Mesendoderm (in vitro differentiated cells): ENCODE data around the gene PIH1D1.

ENCODE experiments used
- DNase-seq: peaks from one replicate; pipeline ENCODE4 v3.0.0; 2013
- H2AK5ac ChIP-seq: 2 replicates; pipeline ENCODE4 v1.6.1; 2013; ENCODE audit warnings: low read length, inconsistent platforms
- H2BK120ac ChIP-seq: 2 replicates; pipeline ENCODE4 v1.6.1; 2013; ENCODE audit warnings: low read depth, mild to moderate bottlenecking, low read length, moderate library complexity, mixed read lengths
- H2BK15ac ChIP-seq: replicated peaks from 2 replicates; pipeline ENCODE4 v1.6.1; 2013; ENCODE audit warnings: low read depth, mild to moderate bottlenecking, moderate library complexity
- H2BK5ac ChIP-seq: 2 replicates; pipeline ENCODE4 v1.6.1; 2013; ENCODE audit warnings: low read length, inconsistent platforms
- H3K18ac ChIP-seq: 2 replicates; pipeline ENCODE4 v1.6.1; 2013; ENCODE audit warnings: mild to moderate bottlenecking, low read length, mixed read lengths
- H3K23ac ChIP-seq: one replicate; pipeline ENCODE4 v1.6.1; 2013; ENCODE audit warnings: low read length
- H3K27ac ChIP-seq: 2 replicates; pipeline ENCODE4 v1.5.1; 2013; ENCODE audit warnings: low read depth, mild to moderate bottlenecking, inconsistent platforms, low read length, moderate library complexity
- H3K27me3 ChIP-seq: 2 replicates; pipeline ENCODE4 v1.6.1; 2013; ENCODE audit warnings: low read length, control low read depth, mild to moderate bottlenecking, inconsistent platforms; ENCODE audit not compliant: insufficient read depth, poor library complexity
- H3K36me3 ChIP-seq: 2 replicates; pipeline ENCODE4 v1.6.1; 2013; ENCODE audit warnings: low read length, inconsistent platforms; ENCODE audit not compliant: control insufficient read depth, insufficient read depth
- H3K4ac ChIP-seq: one replicate; pipeline ENCODE4 v1.6.1; 2013; ENCODE audit warnings: low read depth, mild to moderate bottlenecking, low read length, moderate library complexity
- H3K4me1 ChIP-seq: 2 replicates; pipeline ENCODE4 v1.6.1; 2013; ENCODE audit warnings: low read depth, low read length, inconsistent platforms; ENCODE audit not compliant: control insufficient read depth
- H3K4me2 ChIP-seq: 2 replicates; pipeline ENCODE4 v1.6.1; 2013; ENCODE audit warnings: low read length
- H3K4me3 ChIP-seq: 2 replicates; pipeline ENCODE4 v1.5.1; 2013; ENCODE audit warnings: mild to moderate bottlenecking, low read length
- H3K56ac ChIP-seq: one replicate; pipeline ENCODE4 v1.6.1; 2013; ENCODE audit warnings: low read length
- H3K79me1 ChIP-seq: 2 replicates; pipeline ENCODE4 v1.6.1; 2013; ENCODE audit warnings: low read length, inconsistent platforms
- H3K79me2 ChIP-seq: 2 replicates; pipeline ENCODE4 v1.6.1; 2013; ENCODE audit warnings: mild to moderate bottlenecking, low read length; ENCODE audit not compliant: control insufficient read depth, insufficient read depth
- H3K9ac ChIP-seq: 2 replicates; pipeline ENCODE4 v1.6.1; 2013; ENCODE audit warnings: low read length, inconsistent platforms
- H4K5ac ChIP-seq: one replicate; pipeline ENCODE4 v1.6.1; 2013; ENCODE audit warnings: low read length
- H4K8ac ChIP-seq: one replicate; pipeline ENCODE4 v1.6.1; 2013; ENCODE audit warnings: low read depth, mild to moderate bottlenecking, control low read depth, low read length, moderate library complexity
- WGBS: extraction: QIAGEN DNeasy Blood & Tissue Kit; methylation state at CpG from one replicate; pipeline ENCODE4 v1.1.7; 2013; ENCODE audit warnings: low lambda C conversion rate, missing lambda C conversion rate; ENCODE audit not compliant: insufficient coverage; ENCODE audit errors: extremely low coverage; 5-methylcytosine and 5-hydroxymethylcytosine counted together

PIH1D1 gene

GRCh38 chr19:49469828-49470614, 18.4 kb upstream of the PIH1D1 start:
- Histone ChIP-seq H3K9ac (no peak overlapping the region), H2BK5ac (no peak overlapping the region)
- no CpG with 5 or more reads among the region's 25 CpGs for WGBS

GRCh38 chr19:49468746-49469447, 17.3 kb upstream of the PIH1D1 start:
- H3K79me2 ChIP-seq, result no peaks in the 10 kb centered on the region
- H3K18ac ChIP-seq, result no peak overlapping the region
- no peak overlapping the region for H3K4me3 ChIP-seq
- no peak overlapping the region for H2AK5ac ChIP-seq
- H2BK15ac ChIP-seq, result no peak overlapping the region
- H2BK120ac ChIP-seq, result no peak overlapping the region
- H2BK5ac ChIP-seq, result no peak overlapping the region
- no CpG with 5 or more reads among the region's 15 CpGs for WGBS
- H3K9ac ChIP-seq, result no peak overlapping the region
- H3K4me2 ChIP-seq, result no peak overlapping the region
- H3K36me3 ChIP-seq, result peaks cover 2% of the 10 kb centered on the region
- no peak overlapping the region for H3K56ac ChIP-seq
- no peak overlapping the region for H3K27ac ChIP-seq
- H3K79me1 ChIP-seq, result no peaks in the 10 kb centered on the region
- no peaks in the 10 kb centered on the region for H3K27me3 ChIP-seq
- peak; percentile 95 for DNase-seq
- H4K5ac ChIP-seq, result no peak overlapping the region
- no peak overlapping the region for H3K23ac ChIP-seq
- no peaks in the 10 kb centered on the region for H3K4me1 ChIP-seq
- H3K4ac ChIP-seq, result no peak overlapping the region
- no peak overlapping the region for H4K8ac ChIP-seq

More at GRCh38 chr19:49469828-49470614, 18.4 kb upstream of the PIH1D1 start:
- Histone ChIP-seq H4K8ac (no peak overlapping the region), H3K79me2 (no peaks in the 10 kb centered on the region), H3K4me2 (no peak overlapping the region), H3K36me3 (peaks cover 2% of the 10 kb centered on the region), H3K27me3 (no peaks in the 10 kb centered on the region), H3K4me3 (no peak overlapping the region), H2BK120ac (no peak overlapping the region), H3K27ac (no peak overlapping the region), H2BK15ac (no peak overlapping the region), H4K5ac (no peak overlapping the region), H3K23ac (no peak overlapping the region), H3K18ac (no peak overlapping the region), H3K4ac (no peak overlapping the region), H3K56ac (no peak overlapping the region), H3K4me1 (no peaks in the 10 kb centered on the region), H3K79me1 (no peaks in the 10 kb centered on the region), H2AK5ac (no peak overlapping the region)
- DNase-seq, result no peak

DNA sequence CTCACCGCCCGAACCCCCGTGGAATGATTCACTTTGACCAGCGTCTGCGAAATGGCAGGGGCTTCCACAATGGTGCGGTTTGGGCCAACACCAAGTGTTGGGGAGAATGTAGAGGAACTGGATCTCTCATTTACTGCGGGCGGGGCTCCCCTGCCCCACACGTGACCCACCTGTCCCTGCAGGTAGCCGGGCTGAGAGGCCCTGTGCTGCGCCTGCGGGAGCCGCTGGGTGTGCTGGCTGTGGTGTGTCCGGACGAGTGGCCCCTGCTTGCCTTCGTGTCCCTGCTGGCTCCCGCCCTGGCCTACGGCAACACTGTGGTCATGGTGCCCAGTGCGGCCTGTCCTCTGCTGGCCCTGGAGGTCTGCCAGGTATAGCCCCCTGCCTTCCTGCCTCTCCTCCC, 16.6 kb upstream of the PIH1D1 start:
- H3K27me3 ChIP-seq, result no peaks in the 10 kb centered on the region
- no peak overlapping the region for H3K4me3 ChIP-seq
- H3K36me3 ChIP-seq, result peaks cover 2% of the 10 kb centered on the region
- no peaks in the 10 kb centered on the region for H3K4me1 ChIP-seq
- no peak for DNase-seq
- H3K4me2 ChIP-seq, result no peak overlapping the region
- H4K8ac ChIP-seq, result no peak overlapping the region
- peak overlapping the region; percentile 10 for H3K27ac ChIP-seq
- no peak overlapping the region for H2BK5ac ChIP-seq
- no peak overlapping the region for H2BK15ac ChIP-seq
- H2BK120ac ChIP-seq, result no peak overlapping the region
- H3K9ac ChIP-seq, result no peak overlapping the region
- no peaks in the 10 kb centered on the region for H3K79me2 ChIP-seq
- no peak overlapping the region for H3K23ac ChIP-seq
- WGBS, result no CpG with 5 or more reads among the region's 19 CpGs
- H3K4ac ChIP-seq, result no peak overlapping the region
- no peak overlapping the region for H3K18ac ChIP-seq
- no peak overlapping the region for H2AK5ac ChIP-seq
- H3K56ac ChIP-seq, result no peak overlapping the region
- H4K5ac ChIP-seq, result no peak overlapping the region
- H3K79me1 ChIP-seq, result no peaks in the 10 kb centered on the region

- no peak overlapping the region for H2AK5ac ChIP-seq
- no peak overlapping the region for H2BK120ac ChIP-seq
- H4K5ac ChIP-seq, result no peak overlapping the region
- no peak overlapping the region for H3K4me2 ChIP-seq
- no peak overlapping the region for H3K9ac ChIP-seq
- no peak overlapping the region for H2BK15ac ChIP-seq
- WGBS, result no CpG with 5 or more reads among the region's 3 CpGs
- no peaks in the 10 kb centered on the region for H3K36me3 ChIP-seq
- H3K4ac ChIP-seq, result no peak overlapping the region
- H3K4me3 ChIP-seq, result no peak overlapping the region
- H4K8ac ChIP-seq, result no peak overlapping the region
- no peaks in the 10 kb centered on the region for H3K79me2 ChIP-seq
- H3K79me1 ChIP-seq, result no peaks in the 10 kb centered on the region
- no peaks in the 10 kb centered on the region for H3K4me1 ChIP-seq
- DNase-seq, result no peak
- no peak overlapping the region for H3K27ac ChIP-seq
- no peak overlapping the region for H3K18ac ChIP-seq
- H3K56ac ChIP-seq, result no peak overlapping the region
- H2BK5ac ChIP-seq, result no peak overlapping the region
- no peak overlapping the region for H3K23ac ChIP-seq
- H3K27me3 ChIP-seq, result no peaks in the 10 kb centered on the region
These were observed 13.8 kb upstream of the PIH1D1 start for GRCh38 chr19:49465371-49465770.

GRCh38 chr19:49463960-49464740, 12.5 kb upstream of the PIH1D1 start:
- no peaks in the 10 kb centered on the region for H3K79me1 ChIP-seq
- no peak overlapping the region for H2AK5ac ChIP-seq
- H4K5ac ChIP-seq, result no peak overlapping the region
- no peaks in the 10 kb centered on the region for H3K27me3 ChIP-seq
- H3K4me2 ChIP-seq, result no peak overlapping the region
- H3K79me2 ChIP-seq, result no peaks in the 10 kb centered on the region
- no peak overlapping the region for H2BK15ac ChIP-seq
- no peak overlapping the region for H2BK120ac ChIP-seq
- H3K4me3 ChIP-seq, result no peak overlapping the region
- no peak overlapping the region for H4K8ac ChIP-seq
- no CpG with 5 or more reads among the region's 39 CpGs for WGBS
- no peak overlapping the region for H3K27ac ChIP-seq
- no peak overlapping the region for H3K4ac ChIP-seq
- DNase-seq, result no peak
- H3K36me3 ChIP-seq, result no peaks in the 10 kb centered on the region
- H3K18ac ChIP-seq, result no peak overlapping the region
- H3K23ac ChIP-seq, result no peak overlapping the region
- H2BK5ac ChIP-seq, result no peak overlapping the region
- H3K4me1 ChIP-seq, result no peaks in the 10 kb centered on the region
- no peak overlapping the region for H3K9ac ChIP-seq
- H3K56ac ChIP-seq, result no peak overlapping the region
